HCT116 (cell line): ENCODE results near the gene CD2.

ENCODE experiments used
- CBX3 ChIP-seq: IDR thresholded peaks from 2 replicates; pipeline ENCODE4 v1.6.1; 2012; ENCODE audit warnings: low read depth
- CTCF ChIP-seq, 3 experiments: fragments of 200-600 bp in 1 of 3; sonication (generic) in 1 of 3; IDR thresholded peaks in 2 of 3; conservative IDR thresholded peaks in 1 of 3; 2 replicates each; pipeline ENCODE4 v1.5.1; 2012 to 2017; ENCODE audit warnings: low read depth in 2 of 3, low read length in 2 of 3, antibody characterized with exemption in 1 of 3, borderline replicate concordance in 1 of 3, control low read depth in 1 of 3, mild to moderate bottlenecking in 1 of 3, mixed read lengths in 1 of 3, mixed run types in 1 of 3, moderate library complexity in 1 of 3; ENCODE audit not compliant: insufficient read depth in 1 of 3
- EGR1 ChIP-seq: IDR thresholded peaks from 2 replicates; pipeline ENCODE4 v1.6.1; 2012; ENCODE audit warnings: low read depth
- EZH2 ChIP-seq: fragments of 200-600 bp; sonication (generic); IDR thresholded peaks from 2 replicates; pipeline ENCODE4 v1.6.1; 2017; ENCODE audit warnings: antibody characterized with exemption, mixed run types
- EZH2phosphoT487 ChIP-seq: fragments of 200-600 bp; IDR thresholded peaks from 2 replicates; pipeline ENCODE4 v1.6.1; 2018; ENCODE audit warnings: antibody characterized with exemption, borderline replicate concordance
- FOSL1 ChIP-seq: IDR thresholded peaks from 2 replicates; pipeline ENCODE4 v1.6.1; 2012; ENCODE audit warnings: low read depth
- POLR2A ChIP-seq: IDR thresholded peaks from 2 replicates; pipeline ENCODE4 v1.7.0; 2011; ENCODE audit warnings: borderline replicate concordance; ENCODE audit not compliant: insufficient read depth, insufficient read length; ENCODE audit errors: extremely low read depth
- POLR2AphosphoS5 ChIP-seq: IDR thresholded peaks from 2 replicates; pipeline ENCODE4 v1.6.1; 2011; ENCODE audit warnings: mild to moderate bottlenecking, low read depth, low read length, moderate library complexity
- REST ChIP-seq: IDR thresholded peaks from 2 replicates; pipeline ENCODE4 v1.6.1; 2012; ENCODE audit warnings: low read depth
- SIN3A ChIP-seq: IDR thresholded peaks from 2 replicates; pipeline ENCODE4 v1.6.1; 2012; ENCODE audit warnings: low read depth
- SP1 ChIP-seq: IDR thresholded peaks from 2 replicates; pipeline ENCODE4 v1.6.1; 2012; ENCODE audit warnings: low read depth
- TCF7L2 ChIP-seq: IDR thresholded peaks from 2 replicates; pipeline ENCODE4 v1.7.0; 2011; ENCODE audit warnings: borderline replicate concordance, inconsistent platforms; ENCODE audit not compliant: insufficient read depth, insufficient read length; ENCODE audit errors: extremely low read depth
- YY1 ChIP-seq: IDR thresholded peaks from 2 replicates; pipeline ENCODE4 v1.6.1; 2011; ENCODE audit warnings: low read length, low read depth, moderate library complexity, mild to moderate bottlenecking; ENCODE audit not compliant: insufficient replicate concordance; ENCODE audit errors: extremely low read depth
- ZBTB33 ChIP-seq: IDR thresholded peaks from 2 replicates; pipeline ENCODE4 v1.6.1; 2011; ENCODE audit warnings: mild to moderate bottlenecking, low read length, moderate library complexity; ENCODE audit not compliant: insufficient replicate concordance; ENCODE audit errors: extremely low read depth

DNA sequence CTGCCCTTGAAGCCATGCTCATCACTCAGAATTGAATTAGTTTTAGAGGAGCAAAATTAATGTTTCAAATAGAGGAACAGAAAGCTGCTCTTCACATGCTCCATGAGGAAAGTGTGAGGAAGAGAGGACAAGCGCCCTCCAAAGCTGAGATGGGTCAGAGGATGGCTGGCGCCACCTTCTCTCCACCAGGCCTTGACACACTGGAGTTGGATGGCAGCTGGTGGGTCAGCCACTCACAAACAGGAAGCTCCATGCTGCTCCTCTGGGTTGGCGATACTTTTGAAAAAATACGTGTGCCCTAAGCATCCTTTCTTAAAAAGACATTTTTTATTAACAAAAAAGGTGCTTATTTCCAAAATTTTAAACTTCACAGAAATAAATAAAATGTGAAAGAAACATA is 3.1 kb upstream of the CD2 start:
- TF ChIP-seq POLR2AphosphoS5 (no peak), POLR2A (no peak), CTCF (IDR thresholded peaks at IDR 0.05 in 2 of 3, conservative IDR thresholded peaks at IDR 0.05 in 1 of 3; ENCODE audit: borderline replicate concordance in 1 of 3, insufficient read depth in 1 of 3, low read depth in 2 of 3, low read length in 2 of 3) (no peak), YY1 (no peak), EZH2phosphoT487 (no peak), EZH2 (no peak), EGR1 (no peak), SP1 (no peak), FOSL1 (no peak), ZBTB33 (no peak), SIN3A (no peak), TCF7L2 (no peak), REST (no peak), CBX3 (no peak)
